ENCODE results near the gene WWC2.

WWC2 gene

DNA sequence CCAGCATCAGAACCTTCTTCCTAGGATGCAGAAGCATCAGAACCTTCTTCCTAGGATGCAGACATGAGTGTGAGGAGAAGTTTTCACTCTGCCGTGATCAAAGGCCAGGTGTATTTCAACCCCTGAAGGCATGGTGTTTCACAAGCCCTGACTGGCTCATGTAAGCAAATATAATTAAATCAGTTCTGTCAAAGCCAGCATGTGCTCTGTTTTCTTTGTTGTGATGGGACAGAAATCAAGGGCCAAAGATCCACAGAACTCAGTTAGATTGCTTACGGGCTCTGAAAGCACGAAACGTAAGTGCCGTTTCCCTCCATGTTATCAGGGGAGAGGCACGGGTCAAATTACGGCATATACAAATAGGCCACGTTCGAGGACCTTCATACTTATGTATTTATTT lies 255.2 kb downstream of the WWC2 start:
- no peaks in the 10 kb centered on the region for H3K9me3 ChIP-seq (ENCODE audit: severe bottlenecking)
- H3K27me3 ChIP-seq (ENCODE audit: insufficient read depth, low read depth, severe bottlenecking): no peaks in the 10 kb centered on the region
- TF ChIP-seq CTCF (IDR thresholded peaks at IDR 0.05; ENCODE audit: low read depth, low read length): no peak
- no peaks in the 10 kb centered on the region for H3K36me3 ChIP-seq
- DNase-seq: no peak
- H3K4me3 ChIP-seq (ENCODE audit: low read depth, low read length): no peak overlapping the region
- H3K27ac ChIP-seq: no peak overlapping the region

- Histone ChIP-seq H3K27me3 (ENCODE audit: insufficient read depth, low read depth, severe bottlenecking) (no peaks in the 10 kb centered on the region), H3K36me3 (no peaks in the 10 kb centered on the region), H3K9me3 (ENCODE audit: severe bottlenecking) (no peaks in the 10 kb centered on the region), H3K27ac (no peak overlapping the region), H3K4me3 (ENCODE audit: low read depth, low read length) (no peak overlapping the region)
- TF ChIP-seq CTCF (IDR thresholded peaks at IDR 0.05; ENCODE audit: low read depth, low read length): no peak
- DNase-seq: no peak
Observed at GRCh38 chr4:183355405-183355804, 256.3 kb downstream of the WWC2 start.

- H3K36me3 ChIP-seq: no peaks in the 10 kb centered on the region
- DNase-seq: no peak
- no peak for TF ChIP-seq CTCF (IDR thresholded peaks at IDR 0.05; ENCODE audit: low read depth, low read length)
- H3K9me3 ChIP-seq (ENCODE audit: severe bottlenecking): no peaks in the 10 kb centered on the region
- no peak overlapping the region for H3K4me3 ChIP-seq (ENCODE audit: low read depth, low read length)
- no peaks in the 10 kb centered on the region for H3K27me3 ChIP-seq (ENCODE audit: insufficient read depth, low read depth, severe bottlenecking)
- H3K27ac ChIP-seq: no peak overlapping the region
Observed at GRCh38 chr4:183356173-183356830, 257.2 kb downstream of the WWC2 start.

- TF ChIP-seq CTCF (IDR thresholded peaks at IDR 0.05; ENCODE audit: low read depth, low read length): no peak
- no peaks in the 10 kb centered on the region for H3K9me3 ChIP-seq (ENCODE audit: severe bottlenecking)
- H3K27me3 ChIP-seq (ENCODE audit: insufficient read depth, low read depth, severe bottlenecking): no peaks in the 10 kb centered on the region
- DNase-seq: no peak
- H3K4me3 ChIP-seq (ENCODE audit: low read depth, low read length): no peak overlapping the region
- H3K27ac ChIP-seq: no peak overlapping the region
- no peaks in the 10 kb centered on the region for H3K36me3 ChIP-seq
Observed at GRCh38 chr4:183356931-183357675, 258.0 kb downstream of the WWC2 start.

DNA sequence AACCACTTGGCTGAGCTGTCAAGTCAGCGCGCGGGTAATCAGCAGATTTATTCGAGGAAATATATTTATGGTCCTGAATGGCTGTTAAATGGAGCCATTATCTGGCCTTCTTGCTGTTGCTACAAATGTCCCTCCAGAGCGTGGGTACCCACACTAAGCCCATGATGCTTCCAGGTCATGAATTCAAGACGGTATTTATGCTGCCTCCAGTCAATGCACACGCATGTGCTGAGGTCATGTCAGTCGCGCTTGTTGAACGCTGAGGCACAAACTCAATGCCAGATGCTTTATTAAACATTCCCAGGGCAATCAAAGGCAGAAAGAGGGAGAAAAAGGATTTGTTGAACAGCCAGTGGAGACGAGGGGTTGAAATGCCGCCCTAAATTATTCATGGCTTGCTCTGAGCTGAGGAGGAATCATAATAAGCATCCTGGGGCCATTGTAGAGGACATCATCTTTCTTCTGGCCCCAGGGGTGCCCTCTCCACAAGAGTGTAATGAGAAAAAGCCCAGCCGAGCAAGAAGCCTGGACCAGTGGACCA lies 259.2 kb downstream of the WWC2 start:
- Histone ChIP-seq H3K9me3 (ENCODE audit: severe bottlenecking) (no peaks in the 10 kb centered on the region), H3K36me3 (no peaks in the 10 kb centered on the region), H3K27me3 (ENCODE audit: insufficient read depth, low read depth, severe bottlenecking) (no peaks in the 10 kb centered on the region), H3K27ac (no peak overlapping the region), H3K4me3 (ENCODE audit: low read depth, low read length) (no peak overlapping the region)
- TF ChIP-seq CTCF (IDR thresholded peaks at IDR 0.05; ENCODE audit: low read depth, low read length): no peak
- DNase-seq: no peak
